ENCODE results near the gene KCNQ5.

KCNQ5 gene

DNA sequence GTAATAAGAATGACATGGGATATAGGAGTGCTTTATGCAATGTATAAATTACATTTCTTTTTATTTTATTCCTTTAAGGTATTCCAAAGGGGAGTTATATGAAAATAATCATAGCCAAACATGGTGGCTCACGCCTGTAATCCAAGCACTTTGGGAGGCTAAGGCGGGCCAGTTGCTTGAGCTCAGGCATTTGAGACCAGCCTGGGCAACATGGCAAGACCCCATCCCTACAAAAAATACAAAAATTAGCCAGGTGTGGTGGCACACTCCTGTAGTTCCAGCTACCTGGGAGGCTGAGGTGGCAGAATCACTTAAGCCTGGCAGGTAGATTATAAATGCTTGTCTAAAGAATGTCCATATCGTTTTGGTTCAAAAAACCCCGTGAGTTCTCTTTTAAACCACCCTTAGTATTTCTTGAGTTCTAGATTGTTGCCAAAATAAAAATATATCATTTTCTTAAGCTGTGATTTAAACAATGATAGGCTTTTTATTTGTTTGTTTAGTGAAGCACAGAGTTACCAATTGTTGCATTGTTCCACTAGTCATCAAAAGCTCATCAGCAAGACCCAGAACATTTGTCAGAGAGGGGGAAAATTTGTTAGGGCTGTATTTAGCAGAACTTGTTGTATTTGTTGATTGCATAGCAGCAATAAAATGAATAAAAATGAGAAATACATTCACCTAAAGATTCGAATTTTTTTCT, 457.2 kb downstream of the KCNQ5 start:
- DNase-seq = no peak

DNA sequence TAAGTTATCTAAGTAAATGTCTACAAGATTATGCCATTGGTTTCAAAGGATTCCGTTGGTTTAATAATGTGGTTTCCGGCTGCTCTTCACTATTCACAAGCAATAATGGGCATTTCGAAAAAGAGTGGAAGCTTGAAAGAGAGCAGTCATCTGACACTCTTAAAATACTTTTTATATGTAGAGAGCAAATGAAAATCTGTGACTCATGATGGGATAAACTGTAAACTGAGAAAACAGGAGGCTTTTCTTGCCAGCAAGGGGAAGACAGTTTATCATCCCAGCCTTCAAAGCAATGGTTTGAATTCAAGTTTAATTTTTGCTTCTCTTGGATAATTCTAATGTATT, 457.7 kb downstream of the KCNQ5 start:
- no peak for DNase-seq

DNA sequence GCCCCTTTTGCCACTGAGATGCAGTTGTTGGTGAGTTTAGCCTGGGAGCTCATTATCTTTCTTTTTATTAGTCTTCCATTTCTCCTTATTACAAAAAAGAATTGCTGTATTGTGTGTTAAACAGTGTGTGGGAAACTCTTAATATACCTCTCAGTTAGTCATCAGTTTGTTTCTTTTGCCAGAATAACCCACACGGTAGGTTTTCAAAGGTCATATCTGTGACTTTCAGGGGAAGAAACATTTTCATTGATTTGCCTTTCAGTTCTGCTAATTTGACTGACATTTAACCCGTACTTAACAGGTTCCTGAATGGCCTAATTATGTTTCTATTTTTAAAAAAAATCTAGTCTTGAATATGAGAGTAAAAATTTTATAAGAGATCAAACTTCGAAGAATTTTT, 458.1 kb downstream of the KCNQ5 start:
- no peak for DNase-seq

DNA sequence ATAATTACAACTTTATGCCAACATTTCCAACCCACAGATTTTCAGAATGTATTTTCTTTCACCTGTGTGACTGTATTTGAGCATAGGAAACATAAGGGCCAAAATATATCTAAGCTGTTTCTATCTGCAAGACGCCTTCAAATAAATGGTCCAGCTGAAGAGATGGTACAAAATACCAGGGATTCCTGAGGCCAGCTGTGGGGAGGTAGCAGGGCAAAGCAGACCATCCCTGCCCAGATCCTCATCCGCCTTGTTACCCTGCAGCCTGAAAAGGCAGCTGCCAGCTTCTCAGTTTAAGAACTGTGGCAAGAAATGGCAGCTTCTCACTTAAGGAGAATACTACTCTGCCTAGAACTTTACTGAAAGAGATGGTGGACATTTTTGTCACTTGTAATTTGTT, 460.1 kb downstream of the KCNQ5 start:
- DNase-seq = no peak

DNA sequence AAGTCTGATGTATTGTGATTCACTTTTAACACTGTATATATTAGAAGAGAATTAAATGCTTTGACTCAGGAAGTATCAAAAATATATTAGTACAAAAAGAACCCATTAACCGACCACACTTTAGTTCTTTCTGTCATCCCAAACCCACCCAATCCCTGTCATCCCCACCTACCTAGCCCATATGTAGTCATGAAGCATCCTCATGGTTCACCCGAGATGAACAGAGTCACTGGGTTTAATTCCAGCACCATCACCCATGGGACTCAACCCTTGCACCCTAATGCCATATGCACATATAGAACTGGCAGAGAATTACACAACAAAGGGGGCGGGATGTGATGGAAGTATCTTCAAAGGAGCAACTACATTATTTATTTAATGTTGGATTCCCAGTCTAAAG, 462.0 kb downstream of the KCNQ5 start:
- no peak for DNase-seq

DNA sequence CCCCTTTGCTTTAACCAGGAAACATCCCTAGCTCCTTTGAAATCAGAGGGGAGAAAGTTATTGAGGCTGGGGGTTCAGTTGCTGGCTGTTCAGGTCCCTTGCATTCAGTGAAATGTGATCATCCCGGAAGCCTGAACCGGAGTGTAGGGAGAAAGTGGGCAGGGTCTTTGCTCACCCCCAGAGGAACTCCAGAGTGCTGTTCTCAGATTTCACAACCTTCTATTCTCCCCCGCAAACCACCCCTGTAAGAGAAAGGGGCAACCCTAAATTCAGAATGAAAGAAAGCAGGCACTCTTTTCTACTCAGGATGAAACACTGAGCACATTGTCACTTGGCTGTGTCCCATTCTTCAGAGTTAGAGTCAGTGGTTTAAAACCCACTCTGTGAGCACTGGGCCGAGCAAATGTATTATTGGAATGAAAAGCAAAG, 463.6 kb downstream of the KCNQ5 start:
- DNase-seq = no peak

DNA sequence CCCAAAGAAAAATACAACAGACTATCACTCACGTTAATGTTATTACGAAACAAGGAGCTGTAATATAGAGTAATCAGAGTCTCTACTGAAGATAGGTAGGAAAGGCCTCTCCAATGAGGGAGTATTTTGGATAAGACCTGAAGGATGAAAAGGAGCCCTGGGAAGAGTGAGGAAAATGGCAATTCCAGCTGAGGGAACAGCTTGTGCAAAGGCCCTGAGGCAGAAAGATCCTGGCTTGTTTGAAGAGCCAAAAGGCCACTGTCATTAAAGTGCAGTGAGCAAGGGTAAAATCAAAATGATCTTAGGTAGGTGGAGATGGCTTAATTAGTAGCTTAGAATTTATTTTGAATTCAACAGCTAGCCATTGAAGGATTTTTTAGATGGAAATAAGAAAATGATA, 464.9 kb downstream of the KCNQ5 start:
- DNase-seq = no peak

DNA sequence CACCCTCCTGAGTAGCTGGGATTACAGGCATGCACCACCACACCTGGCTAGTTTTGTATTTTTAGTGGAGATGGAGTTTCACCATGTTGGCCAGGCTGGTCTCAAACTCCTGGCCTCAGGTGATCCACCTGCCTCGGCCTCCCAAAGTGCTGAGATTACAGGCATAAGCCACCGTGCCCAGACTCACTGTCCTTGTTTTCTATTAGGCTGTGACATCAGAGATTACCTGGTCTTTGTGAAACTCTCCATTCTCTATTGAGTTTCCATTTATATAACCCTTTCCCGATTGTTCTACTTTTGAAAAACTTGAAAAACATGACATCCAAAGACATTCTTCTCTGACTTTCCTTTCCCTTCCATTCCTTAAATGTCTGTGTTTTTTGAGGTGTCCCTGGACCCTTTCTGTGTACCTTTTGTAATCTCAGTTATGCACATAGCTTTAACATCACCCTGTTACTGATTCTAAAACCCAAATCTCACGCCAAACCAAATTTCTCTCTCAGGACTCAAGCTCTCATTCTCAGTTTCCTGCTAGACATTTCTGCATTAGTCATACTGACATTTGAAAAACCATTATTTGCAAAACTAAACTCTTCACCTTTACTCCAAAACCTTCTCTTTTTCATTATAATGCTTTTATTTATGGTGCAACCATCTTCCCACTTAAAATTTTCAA, 466.4 kb downstream of the KCNQ5 start:
- no peak for DNase-seq

DNA sequence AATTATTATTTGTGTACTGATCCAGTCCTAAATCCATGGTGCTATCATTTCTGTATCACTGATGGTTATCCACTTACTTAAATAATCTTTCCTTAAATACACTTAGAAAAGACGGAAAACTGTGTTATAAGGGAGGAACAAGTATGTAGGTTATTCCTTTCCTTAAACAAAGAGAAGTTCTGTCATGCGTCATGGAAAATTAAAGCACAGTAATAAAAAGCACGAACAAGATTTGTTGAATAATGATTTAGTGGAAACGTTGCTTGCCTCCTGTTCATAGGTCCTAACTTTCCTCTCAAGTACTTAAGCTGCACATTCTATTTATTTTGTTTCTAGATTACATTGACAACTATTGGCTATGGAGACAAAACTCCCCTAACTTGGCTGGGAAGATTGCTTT, 483.1 kb downstream of the KCNQ5 start:
- no peak for DNase-seq

DNA sequence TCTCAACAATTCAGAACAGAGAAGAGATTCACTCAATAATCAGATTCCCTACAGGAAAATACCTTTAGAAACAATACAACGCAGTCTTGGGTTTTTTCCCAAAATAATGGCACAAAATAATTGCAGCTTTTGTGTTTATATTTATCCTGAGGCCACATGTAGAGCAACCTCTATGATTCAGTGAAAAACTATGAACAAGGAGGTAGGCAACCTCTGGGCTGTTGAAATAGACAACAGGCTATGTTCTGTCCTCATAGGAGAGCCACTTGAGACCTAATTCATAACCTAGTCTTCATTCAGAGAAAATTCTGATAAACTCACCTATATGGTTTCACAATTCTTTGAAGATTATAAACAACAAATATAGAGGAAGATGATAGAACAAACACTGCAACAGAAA, 485.2 kb downstream of the KCNQ5 start:
- DNase-seq = no peak

DNA sequence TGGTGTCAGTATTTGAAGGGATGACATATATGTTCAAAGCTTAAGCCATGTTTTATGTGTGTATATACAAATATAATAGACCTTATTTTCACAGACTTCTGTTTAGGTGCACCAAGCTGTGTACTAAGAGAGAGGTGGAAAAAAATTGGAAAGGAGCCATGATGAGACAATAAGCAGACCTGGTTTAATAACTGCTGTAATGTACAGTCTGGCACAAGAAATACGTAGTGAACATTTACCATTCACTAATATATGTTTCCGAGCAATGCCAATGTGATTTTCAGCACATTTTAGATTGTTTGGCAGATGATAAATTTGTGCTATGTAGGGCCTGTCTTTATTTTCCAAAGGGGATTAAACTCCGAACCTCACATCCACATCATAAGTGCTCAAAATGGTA, 487.1 kb downstream of the KCNQ5 start:
- no peak for DNase-seq

DNA sequence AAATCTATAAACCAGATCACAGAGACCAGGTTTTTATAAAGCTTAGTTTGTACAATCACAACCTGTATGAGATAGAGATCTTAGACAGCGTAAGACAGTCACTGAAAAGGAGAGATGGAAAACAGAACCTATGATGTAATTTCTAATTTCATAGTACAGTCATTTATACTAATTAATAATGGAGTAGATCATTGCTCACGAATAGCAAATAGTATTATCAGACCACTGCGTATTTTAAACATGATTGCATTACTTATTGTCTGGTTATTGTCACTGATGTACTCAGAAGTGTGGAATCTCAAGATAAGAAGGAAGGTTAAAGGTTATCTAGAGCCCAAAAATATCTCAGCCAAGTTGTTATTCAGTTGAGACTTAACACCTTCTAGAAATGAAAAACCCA, 487.8 kb downstream of the KCNQ5 start:
- no peak for DNase-seq

DNA sequence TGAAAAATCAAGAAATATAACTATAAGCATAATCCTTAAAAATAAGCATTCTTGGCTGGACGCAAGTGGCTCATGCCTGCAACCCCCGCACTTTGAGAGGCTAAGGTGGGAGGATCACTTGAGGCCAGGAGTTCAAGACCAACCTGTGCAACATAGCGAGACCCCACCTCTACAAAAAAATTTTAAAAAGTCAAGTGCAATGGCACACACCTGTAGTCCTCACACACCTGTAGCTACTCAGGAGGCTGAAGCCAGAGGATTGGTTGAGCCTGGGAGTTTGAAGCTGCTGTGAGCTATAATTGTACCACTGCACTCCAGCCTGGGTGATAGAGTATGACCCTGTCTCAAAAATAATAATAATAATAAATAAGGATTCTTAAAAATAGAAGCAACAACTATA, 494.5 kb downstream of the KCNQ5 start:
- DNase-seq = no peak

DNA sequence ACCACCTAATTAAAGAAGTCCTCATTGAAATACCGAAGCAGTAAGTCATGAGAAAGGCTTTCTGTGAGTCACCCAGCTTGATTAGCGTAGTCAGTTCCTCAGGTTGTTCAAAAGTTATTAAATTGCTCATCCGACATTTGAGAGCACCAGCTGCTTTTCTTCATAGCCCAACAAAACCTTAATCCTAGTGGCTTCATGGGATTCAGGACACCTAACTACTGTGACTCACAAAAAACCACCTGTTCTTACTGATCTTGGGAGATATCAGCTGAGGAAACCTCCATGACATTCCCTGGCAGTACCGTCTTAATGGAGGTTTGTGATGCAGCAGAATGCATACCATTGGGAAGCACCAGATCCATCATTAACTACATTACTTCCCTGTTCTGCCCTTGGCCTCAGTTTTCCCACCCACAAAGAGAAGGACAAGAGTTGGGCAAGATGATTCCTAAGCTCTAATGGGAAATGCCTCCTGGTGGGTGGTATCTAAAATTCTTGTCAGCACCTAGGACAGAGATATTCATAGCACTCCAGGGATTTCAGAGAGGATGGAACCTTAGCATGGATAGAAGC, 499.6 kb downstream of the KCNQ5 start:
- DNase-seq = no peak

DNA sequence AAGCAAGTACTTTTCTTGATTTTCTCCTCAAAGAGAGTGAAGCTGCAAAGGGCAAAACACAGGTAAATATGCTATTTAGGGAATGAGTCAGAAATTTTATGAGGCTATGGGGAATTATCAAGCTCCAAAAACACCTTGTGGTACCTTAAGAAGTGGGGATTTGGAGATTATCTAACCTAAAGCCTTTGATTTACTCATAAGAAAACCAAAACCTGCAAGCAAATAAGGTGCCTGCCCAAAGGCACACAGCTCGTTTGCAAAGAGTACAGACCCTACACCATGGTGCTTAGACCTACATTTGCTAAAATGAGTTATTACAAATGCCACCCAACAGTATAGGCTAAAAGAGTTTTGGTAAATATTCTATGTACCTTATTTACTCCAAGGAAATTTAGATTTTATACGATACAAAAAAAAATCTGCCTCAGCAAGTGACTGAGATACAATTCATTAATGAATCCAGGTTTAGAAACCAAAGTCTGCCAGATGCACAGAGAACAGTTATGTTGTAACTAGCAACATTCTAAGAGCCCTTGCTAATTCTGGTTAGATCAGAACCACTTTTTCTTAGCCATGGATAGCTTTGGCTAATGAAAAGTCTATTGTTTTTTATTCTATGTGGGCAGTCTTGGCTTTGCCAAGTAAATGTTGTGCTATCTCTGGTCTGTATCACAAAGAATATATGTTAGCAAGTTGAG, 501.9 kb downstream of the KCNQ5 start:
- no peak for DNase-seq

DNA sequence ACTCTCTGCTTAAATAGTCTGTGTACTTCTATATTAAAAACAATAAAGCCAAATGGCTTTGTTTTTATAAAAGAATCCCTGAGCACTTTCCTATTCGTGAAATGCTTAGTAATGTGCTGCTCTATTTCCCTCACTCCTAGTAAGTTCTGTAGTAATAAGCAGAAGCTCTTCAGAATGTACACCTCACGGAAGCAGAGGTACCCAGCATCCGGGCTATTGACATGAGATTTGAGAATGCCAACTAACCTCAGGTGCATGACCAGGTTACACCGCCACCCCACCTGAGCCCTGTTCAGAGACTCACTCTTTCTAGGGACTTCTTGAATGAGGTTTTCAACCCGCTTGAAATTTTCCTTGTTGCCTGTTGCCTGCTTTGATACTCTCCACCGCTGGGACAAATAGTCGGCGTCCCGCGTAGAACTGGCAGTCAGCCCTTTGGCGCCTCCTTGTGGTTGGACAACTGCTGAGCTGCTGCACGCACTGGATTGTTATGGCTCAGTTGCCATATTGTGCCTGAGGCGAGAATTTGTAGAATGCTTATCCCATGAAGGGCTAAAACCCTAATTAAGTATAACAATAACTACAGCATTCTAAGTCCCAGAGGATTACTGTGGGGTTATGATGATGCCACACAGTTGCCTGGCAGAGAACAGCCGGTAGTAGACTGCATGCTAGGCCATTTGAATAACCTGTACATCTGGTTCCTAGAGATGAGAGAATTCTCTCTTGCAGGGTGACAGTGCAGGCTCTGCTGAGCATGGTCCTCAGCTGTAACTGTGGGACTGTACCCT, 508.0 kb downstream of the KCNQ5 start:
- DNase-seq = peak; percentile 93

DNA sequence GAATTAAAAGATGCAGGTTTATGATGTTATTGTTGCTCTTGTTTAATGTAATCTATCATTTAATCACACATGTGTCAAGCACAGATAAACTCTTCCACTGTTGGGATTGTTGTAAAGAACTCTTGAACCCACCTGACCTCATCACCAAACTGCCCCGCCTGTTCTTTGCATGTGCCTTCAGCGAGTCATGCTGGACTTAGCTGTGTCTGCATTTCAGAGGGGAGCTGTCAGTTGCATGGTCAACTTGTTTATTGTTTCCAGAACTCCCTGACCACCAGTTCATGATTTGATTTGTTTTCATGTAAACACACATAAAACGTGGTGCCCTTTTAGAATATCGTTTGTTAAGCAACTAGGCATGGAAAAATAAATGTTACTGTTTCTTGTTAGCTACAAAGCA, 509.8 kb downstream of the KCNQ5 start:
- no peak for DNase-seq

DNA sequence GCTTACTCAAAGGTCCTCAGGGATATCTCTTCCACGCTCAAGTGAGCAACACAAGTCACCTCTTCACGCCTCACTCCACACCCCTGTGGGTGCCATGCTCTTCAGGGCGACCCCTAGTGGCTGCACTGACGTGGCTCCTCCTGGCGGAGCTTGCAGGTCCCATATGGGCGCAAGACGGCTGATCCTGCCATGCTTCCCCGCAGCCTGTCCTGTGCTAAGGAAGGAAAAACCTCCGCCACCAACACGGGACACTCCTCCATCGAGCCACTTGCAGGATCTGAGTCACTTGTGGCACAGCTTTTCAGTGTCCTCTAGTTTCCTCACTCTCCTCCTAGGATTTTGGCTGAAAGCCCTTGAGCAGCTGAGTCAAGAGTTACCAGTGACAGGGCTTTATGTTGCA, 512.7 kb downstream of the KCNQ5 start:
- DNase-seq = peak; percentile 62

DNA sequence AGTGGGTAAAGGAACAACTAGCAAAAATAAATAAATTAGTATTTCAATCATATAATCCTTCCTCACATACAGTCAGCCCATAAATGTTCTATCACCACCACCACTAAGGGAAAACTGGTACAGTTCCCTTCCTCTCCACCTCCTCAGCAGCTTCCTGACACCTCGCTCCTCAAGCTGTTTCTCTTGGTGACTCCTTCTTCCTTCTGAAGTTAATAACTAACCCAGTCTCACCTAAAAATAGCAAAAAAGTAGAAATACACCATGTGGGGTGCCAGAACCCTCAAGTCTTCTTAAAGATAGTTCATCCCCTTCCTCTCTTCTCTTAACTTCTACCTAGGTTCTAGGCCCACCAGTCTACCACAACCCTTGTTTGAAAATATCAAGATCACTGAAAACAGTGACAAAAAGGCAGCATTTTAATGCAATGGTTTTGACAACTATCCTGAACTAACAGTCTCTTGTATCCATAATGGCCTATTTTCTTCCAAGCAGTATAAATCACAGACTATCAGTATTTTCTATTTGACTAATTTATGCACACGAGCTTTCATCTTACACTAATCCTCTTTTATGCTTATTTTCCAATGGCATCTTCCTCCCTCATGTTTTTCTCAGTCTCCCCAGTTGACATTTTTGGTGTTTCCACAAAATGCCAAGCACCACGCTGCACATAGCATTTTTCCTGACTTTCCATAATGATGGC, 518.0 kb downstream of the KCNQ5 start:
- no peak for DNase-seq

DNA sequence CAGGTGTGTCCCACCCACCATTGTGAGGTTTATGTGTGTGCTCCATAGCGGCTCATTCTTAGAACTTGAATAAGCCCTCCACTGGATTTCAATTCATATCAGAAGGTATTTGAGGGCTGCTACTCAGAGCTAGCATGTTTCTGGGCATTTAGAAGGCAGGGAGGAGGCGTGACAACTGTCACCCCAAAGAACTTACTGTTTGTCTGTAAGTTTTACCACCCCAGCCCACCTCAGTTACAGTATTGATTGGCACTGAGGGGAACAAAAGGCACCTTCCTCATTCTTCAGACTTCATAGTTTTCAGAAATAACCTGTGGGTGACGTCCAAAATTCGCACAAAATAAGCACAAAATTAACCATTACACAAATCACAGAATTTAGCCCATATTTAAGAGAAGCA, 521.7 kb downstream of the KCNQ5 start:
- no peak for DNase-seq

DNA sequence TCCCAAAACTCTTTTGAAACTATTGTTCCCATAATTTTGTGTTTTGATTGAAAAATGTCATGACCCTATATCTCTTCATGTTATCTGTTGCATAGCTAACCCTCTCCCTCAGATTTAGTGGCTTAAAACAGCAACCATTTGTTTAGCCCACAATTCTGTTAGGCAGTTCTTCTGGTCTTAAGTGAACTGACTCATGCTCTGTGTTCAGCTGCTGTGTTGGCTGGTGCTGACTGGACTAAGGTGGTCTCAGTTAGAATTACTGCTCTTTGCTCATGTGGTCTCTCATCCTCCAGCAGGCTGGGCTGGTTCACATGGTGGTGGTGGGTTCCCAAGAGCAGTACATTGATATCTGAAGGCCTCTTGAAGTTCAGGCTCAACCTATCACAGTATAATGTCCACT, 522.7 kb downstream of the KCNQ5 start:
- DNase-seq = no peak

DNA sequence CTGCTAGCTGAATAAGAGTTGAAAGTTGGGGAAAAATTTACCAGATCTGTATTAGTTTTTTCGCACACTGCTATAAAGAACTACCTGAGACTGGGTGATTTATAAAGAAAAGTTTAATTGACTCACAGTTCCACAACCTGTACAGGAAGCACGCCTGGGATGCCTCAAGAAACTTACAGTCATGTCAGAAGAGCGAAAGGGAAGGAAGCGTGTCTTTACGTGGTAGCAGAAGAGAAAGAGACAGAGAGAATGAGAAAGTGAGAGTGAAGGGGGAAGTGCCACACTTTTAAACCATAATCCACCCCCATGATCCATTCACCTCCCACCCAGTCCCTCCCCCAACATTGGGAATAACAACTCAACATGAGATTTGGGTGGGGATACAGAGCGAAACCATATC, 523.8 kb downstream of the KCNQ5 start:
- DNase-seq = no peak

DNA sequence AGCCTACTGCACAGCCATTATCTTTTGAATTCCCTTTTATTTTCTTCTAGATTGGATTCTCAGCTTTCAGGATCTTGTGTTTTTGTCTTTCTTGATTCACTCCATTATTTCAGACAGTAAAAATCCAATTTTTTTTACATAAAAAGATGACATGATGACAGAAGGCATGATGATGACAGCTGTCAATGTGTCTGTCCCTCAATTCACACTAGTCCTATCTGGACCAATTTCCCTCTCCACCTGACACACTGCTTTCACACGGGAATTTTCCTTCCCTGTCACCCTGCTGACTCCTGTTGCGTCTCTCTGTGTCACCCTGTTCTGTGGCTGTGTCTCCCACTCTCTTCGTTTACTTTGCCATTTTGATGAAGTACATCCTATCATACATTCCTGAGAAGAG, 529.9 kb downstream of the KCNQ5 start:
- DNase-seq = no peak

Measured in activated CD8-positive, alpha-beta memory T cell treated with anti-CD3 and anti-CD28 coated beads for 24 hours (primary cell).